Body of pancreas (tissue), 4 donors: ENCODE data around the gene CD47.

Source experiments
- CTCF ChIP-seq, 7 experiments: fragments of 450-650 bp in 4 of 7; fragments of 200-600 bp in 3 of 7; sonication (generic) in 3 of 7; IDR thresholded peaks; one replicate each; pipeline ENCODE4 v1.5.1; 2016 to 2019; ENCODE audit warnings: antibody characterized with exemption in 7 of 7
- POLR2A ChIP-seq, 3 donors: fragments of 450-650 bp; IDR thresholded peaks; one replicate each; pipeline ENCODE4 v1.6.1; 2016; ENCODE audit warnings: antibody characterized with exemption in 3 of 3, mild to moderate bottlenecking in 2 of 3

GRCh38 chr3:108124337-108125152 lies 33.7 kb upstream of the CD47 start:
- TF ChIP-seq CTCF (IDR thresholded peaks at IDR 0.05): no peak
- TF ChIP-seq POLR2A (IDR thresholded peaks at IDR 0.05): no peak
